Hepatocyte (in vitro differentiated cells): ENCODE results near the gene RORC.

ENCODE experiments used
- EZH2 ChIP-seq: fragments of 200-600 bp; sonication (generic); IDR thresholded peaks from 2 replicates; pipeline ENCODE4 v1.6.1; 2016; ENCODE audit warnings: antibody characterized with exemption, mild to moderate bottlenecking, borderline replicate concordance
- EZH2phosphoT487 ChIP-seq: fragments of 200-600 bp; sonication (generic); IDR thresholded peaks from one replicate; pipeline ENCODE4 v1.6.1; 2018; ENCODE audit warnings: antibody characterized with exemption, mild to moderate bottlenecking, low read depth, moderate library complexity; ENCODE audit not compliant: unreplicated experiment, severe bottlenecking
- TF ChIP-seq, protein P1 (sequence below): fragments of 200-600 bp; sonication (generic); IDR thresholded peaks from 2 replicates; pipeline ENCODE4 v1.5.1; 2016; ENCODE audit warnings: antibody characterized with exemption, mild to moderate bottlenecking; ENCODE audit not compliant: poor library complexity

DNA sequence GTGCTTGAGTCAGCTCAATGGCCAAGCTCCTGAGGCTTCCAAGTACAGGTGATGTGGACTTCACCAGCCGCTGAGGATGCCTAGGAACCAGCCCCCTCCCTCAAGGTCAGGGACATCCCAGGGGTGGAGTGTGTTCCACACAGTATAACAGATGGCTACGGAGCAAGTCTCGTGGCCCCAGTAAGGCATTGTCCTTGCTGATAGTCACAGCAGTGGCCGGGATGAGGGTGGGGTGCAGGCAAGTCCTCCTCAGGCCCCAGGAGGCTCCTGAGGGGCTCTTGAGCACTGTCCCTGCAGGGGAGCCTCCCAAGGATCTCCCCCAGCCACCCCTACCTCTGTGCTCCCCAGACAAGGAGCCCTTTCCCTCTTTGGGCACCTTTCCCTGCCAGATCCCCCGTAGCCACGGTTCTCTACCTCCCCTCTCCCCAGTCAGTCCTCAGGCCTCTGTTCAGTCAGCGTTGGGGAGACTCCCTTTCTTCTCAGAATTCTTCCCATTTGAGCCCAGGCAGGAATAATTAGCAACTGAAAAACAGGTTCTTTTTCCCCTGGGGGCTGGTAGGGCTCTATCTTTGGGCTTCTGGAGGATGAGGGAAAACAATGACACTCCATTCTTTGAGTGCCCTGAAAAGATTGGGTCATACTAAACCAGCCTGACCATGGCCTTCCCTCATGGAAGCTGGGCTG lies 29.0 kb upstream of the RORC start:
- TF ChIP-seq, protein P1, sequence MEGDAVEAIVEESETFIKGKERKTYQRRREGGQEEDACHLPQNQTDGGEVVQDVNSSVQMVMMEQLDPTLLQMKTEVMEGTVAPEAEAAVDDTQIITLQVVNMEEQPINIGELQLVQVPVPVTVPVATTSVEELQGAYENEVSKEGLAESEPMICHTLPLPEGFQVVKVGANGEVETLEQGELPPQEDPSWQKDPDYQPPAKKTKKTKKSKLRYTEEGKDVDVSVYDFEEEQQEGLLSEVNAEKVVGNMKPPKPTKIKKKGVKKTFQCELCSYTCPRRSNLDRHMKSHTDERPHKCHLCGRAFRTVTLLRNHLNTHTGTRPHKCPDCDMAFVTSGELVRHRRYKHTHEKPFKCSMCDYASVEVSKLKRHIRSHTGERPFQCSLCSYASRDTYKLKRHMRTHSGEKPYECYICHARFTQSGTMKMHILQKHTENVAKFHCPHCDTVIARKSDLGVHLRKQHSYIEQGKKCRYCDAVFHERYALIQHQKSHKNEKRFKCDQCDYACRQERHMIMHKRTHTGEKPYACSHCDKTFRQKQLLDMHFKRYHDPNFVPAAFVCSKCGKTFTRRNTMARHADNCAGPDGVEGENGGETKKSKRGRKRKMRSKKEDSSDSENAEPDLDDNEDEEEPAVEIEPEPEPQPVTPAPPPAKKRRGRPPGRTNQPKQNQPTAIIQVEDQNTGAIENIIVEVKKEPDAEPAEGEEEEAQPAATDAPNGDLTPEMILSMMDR = no peak
- TF ChIP-seq EZH2 (no peak), EZH2phosphoT487 (no peak)
